G401.6 (cell line): Measurements from ENCODE around the gene STKLD1.

ENCODE experiments used
- FAIRE-seq: peaks from 2 replicates; lab custom pipeline; 2012; peaks lifted over from hg19 to GRCh38; lab: Jason Lieb, UNC

Gene STKLD1

GRCh38 chr9:133443982-133444381 lies 67.8 kb downstream of the STKLD1 start:
- no peak for FAIRE-seq

GRCh38 chr9:133445293-133445969 lies 69.3 kb downstream of the STKLD1 start:
- FAIRE-seq: no peak

- no peak for FAIRE-seq
Observed at GRCh38 chr9:133448487-133448972, 72.4 kb downstream of the STKLD1 start.

GRCh38 chr9:133449760-133450159 lies 73.6 kb downstream of the STKLD1 start:
- FAIRE-seq: no peak

- FAIRE-seq: peak; percentile 3
Observed at GRCh38 chr9:133451865-133452264, 75.7 kb downstream of the STKLD1 start.

- no peak for FAIRE-seq
Observed at GRCh38 chr9:133452562-133452961, 76.4 kb downstream of the STKLD1 start.

GRCh38 chr9:133453651-133454050 lies 77.5 kb downstream of the STKLD1 start:
- no peak for FAIRE-seq

GRCh38 chr9:133454325-133454724 lies 78.2 kb downstream of the STKLD1 start:
- no peak for FAIRE-seq

GRCh38 chr9:133454943-133455673 lies 78.9 kb downstream of the STKLD1 start:
- no peak for FAIRE-seq
